HL-60 (cell line): ENCODE data around the gene TIAM1.

Experiments used
- DNase-seq, 2 experiments: peaks; one replicate each; pipeline ENCODE4 v3.0.0-alpha.2; 2010 to 2020; ENCODE audit warnings: low read depth in 1 of 2, low spot score in 1 of 2
- H3K27ac ChIP-seq: fragments of 250-450 bp; sonication (Bioruptor Pico); replicated peaks from 2 replicates; pipeline ENCODE4 v1.5.1; 2020; ENCODE audit warnings: mild to moderate bottlenecking, moderate library complexity
- H3K27me3 ChIP-seq: fragments of 250-450 bp; sonication (Bioruptor Pico); 2 replicates; pipeline ENCODE4 v1.5.1; 2021; ENCODE audit warnings: mild to moderate bottlenecking, moderate library complexity; ENCODE audit not compliant: insufficient read depth, poor library complexity, severe bottlenecking
- H3K4me3 ChIP-seq: replicated peaks from 2 replicates; pipeline ENCODE4 v1.5.1; 2011; ENCODE audit warnings: mild to moderate bottlenecking, control low read depth, low read length; ENCODE audit not compliant: insufficient read depth
- CTCF ChIP-seq: IDR thresholded peaks from one replicate; pipeline ENCODE4 v1.5.1; 2011; ENCODE audit warnings: low read length, control low read depth, inconsistent platforms; ENCODE audit not compliant: insufficient read depth
- GABPA ChIP-seq: IDR thresholded peaks from 2 replicates; pipeline ENCODE4 v1.6.1; 2012; ENCODE audit warnings: low read depth
- POLR2AphosphoS5 ChIP-seq: IDR thresholded peaks from 2 replicates; pipeline ENCODE4 v1.6.1; 2012; ENCODE audit warnings: low read depth
- SPI1 ChIP-seq: IDR thresholded peaks from 2 replicates; pipeline ENCODE4 v1.6.1; 2012; ENCODE audit warnings: low read depth, mild to moderate bottlenecking, borderline replicate concordance
- TF ChIP-seq, protein P1 (sequence below): IDR thresholded peaks from 2 replicates; pipeline ENCODE4 v1.6.1; 2012; ENCODE audit warnings: low read depth; ENCODE audit not compliant: insufficient replicate concordance

The TIAM1 gene

GRCh38 chr21:31184876-31185275 lies 159.2 kb downstream of the TIAM1 start:
- H3K4me3 ChIP-seq, result no peak overlapping the region
- DNase-seq, result no peak
- no peak overlapping the region for H3K27ac ChIP-seq
- TF ChIP-seq, protein P1, sequence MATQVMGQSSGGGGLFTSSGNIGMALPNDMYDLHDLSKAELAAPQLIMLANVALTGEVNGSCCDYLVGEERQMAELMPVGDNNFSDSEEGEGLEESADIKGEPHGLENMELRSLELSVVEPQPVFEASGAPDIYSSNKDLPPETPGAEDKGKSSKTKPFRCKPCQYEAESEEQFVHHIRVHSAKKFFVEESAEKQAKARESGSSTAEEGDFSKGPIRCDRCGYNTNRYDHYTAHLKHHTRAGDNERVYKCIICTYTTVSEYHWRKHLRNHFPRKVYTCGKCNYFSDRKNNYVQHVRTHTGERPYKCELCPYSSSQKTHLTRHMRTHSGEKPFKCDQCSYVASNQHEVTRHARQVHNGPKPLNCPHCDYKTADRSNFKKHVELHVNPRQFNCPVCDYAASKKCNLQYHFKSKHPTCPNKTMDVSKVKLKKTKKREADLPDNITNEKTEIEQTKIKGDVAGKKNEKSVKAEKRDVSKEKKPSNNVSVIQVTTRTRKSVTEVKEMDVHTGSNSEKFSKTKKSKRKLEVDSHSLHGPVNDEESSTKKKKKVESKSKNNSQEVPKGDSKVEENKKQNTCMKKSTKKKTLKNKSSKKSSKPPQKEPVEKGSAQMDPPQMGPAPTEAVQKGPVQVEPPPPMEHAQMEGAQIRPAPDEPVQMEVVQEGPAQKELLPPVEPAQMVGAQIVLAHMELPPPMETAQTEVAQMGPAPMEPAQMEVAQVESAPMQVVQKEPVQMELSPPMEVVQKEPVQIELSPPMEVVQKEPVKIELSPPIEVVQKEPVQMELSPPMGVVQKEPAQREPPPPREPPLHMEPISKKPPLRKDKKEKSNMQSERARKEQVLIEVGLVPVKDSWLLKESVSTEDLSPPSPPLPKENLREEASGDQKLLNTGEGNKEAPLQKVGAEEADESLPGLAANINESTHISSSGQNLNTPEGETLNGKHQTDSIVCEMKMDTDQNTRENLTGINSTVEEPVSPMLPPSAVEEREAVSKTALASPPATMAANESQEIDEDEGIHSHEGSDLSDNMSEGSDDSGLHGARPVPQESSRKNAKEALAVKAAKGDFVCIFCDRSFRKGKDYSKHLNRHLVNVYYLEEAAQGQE, result no peak
- TF ChIP-seq GABPA, result no peak
- no peak for TF ChIP-seq POLR2AphosphoS5
- no peak for TF ChIP-seq CTCF
- no peak for TF ChIP-seq SPI1
- H3K27me3 ChIP-seq, result peaks cover 2% of the 10 kb centered on the region

DNA sequence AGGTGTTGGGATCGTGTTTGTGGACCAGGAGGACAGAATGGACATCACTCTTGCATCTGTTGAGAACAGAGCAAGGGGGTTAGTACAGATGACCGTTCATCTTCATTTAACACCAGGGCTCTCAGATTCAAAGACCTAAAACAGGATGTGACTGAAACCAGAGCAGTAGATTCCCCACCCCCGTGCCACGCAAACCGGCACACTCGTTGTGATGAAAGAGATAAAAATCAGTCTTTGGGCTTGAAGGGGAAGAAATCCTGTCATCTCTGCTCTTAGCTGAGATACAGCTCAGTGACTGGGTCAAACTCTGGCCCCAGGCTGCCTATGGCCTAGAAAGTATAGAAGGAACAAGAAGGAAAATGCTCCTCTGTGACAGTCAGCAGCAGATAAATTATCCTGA lies 159.6 kb downstream of the TIAM1 start:
- H3K27me3 ChIP-seq, result peaks cover 2% of the 10 kb centered on the region
- TF ChIP-seq GABPA (no peak), CTCF (no peak), SPI1 (no peak), POLR2AphosphoS5 (no peak)
- TF ChIP-seq, protein P1, result no peak
- no peak for DNase-seq
- no peak overlapping the region for H3K27ac ChIP-seq
- H3K4me3 ChIP-seq, result no peak overlapping the region

- no peak overlapping the region for H3K27ac ChIP-seq
- TF ChIP-seq CTCF, result no peak
Observed at GRCh38 chr21:31182231-31183140, 161.6 kb downstream of the TIAM1 start.

More at GRCh38 chr21:31182231-31183140, 161.6 kb downstream of the TIAM1 start:
- H3K27me3 ChIP-seq, result peaks cover 2% of the 10 kb centered on the region
- DNase-seq, result no peak
- H3K4me3 ChIP-seq, result no peak overlapping the region
